GM23248 (cell line): ENCODE measurements around the gene TSPAN4.

ENCODE experiments used
- EZH2 ChIP-seq: fragments of 200-600 bp; sonication (generic); IDR thresholded peaks from 2 replicates; pipeline ENCODE4 v1.6.1; 2018; ENCODE audit warnings: antibody characterized with exemption, mild to moderate bottlenecking; ENCODE audit not compliant: insufficient read depth, poor library complexity, severe bottlenecking
- EZH2phosphoT487 ChIP-seq: fragments of 200-600 bp; sonication (generic); IDR thresholded peaks from 2 replicates; pipeline ENCODE4 v1.6.1; 2018; ENCODE audit warnings: antibody characterized with exemption, moderate library complexity, mild to moderate bottlenecking, low read depth; ENCODE audit not compliant: insufficient read depth

GRCh38 chr11:899724-900123 is 57.1 kb downstream of the TSPAN4 start:
- TF ChIP-seq EZH2phosphoT487 (no peak), EZH2 (no peak)
